HG03571 (cell line): ENCODE data around the gene VAPB.
"Not testable (repeated sequence)": the region's sequence is repeated elsewhere in the genome, so short reads cannot be mapped to it uniquely, and the experiment has no call there.

Source experiments
- ATAC-seq: cut with Tn5 transposase; IDR thresholded peaks from one replicate; pipeline ENCODE4 v1.9.1; 2021; ENCODE audit not compliant: unreplicated experiment

The VAPB gene

GRCh38 chr20:58406422-58407001 is 17.5 kb downstream of the VAPB start:
- ATAC-seq: no peak

- ATAC-seq: no peak
Observed at GRCh38 chr20:58407201-58407873, 18.3 kb downstream of the VAPB start.

DNA sequence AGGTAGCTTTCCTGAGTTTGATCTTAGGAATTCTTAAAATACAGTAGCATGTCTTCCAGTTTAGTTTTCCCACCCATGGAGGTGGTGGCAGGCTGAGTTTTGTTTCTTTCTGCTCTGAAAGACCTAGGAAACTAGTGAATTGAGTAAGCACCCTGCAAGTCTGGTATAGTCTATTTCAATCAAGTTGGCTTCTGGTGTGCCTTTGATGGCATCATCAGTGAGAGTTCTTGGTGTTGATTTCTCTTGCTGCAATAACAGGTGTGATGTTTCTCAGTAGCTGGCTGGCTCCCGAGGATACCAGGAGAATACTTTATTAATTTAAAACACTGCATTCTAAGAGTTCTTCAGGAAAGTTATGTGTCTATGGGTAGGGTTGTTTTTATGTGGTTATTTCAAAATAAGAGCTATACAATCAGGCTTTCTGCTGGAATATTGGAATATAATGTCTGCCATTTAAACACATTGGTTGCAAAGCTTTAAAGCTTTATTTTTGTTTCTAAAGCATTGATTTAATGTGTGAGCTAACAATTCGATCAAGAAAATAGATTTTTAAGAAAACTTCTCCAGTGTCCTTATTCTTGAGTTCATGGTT is 19.0 kb downstream of the VAPB start:
- no peak for ATAC-seq

GRCh38 chr20:58408603-58409246 is 19.7 kb downstream of the VAPB start:
- ATAC-seq: no peak

- ATAC-seq: not testable (repeated sequence)
Observed at GRCh38 chr20:58414216-58414615, 25.2 kb downstream of the VAPB start.

DNA sequence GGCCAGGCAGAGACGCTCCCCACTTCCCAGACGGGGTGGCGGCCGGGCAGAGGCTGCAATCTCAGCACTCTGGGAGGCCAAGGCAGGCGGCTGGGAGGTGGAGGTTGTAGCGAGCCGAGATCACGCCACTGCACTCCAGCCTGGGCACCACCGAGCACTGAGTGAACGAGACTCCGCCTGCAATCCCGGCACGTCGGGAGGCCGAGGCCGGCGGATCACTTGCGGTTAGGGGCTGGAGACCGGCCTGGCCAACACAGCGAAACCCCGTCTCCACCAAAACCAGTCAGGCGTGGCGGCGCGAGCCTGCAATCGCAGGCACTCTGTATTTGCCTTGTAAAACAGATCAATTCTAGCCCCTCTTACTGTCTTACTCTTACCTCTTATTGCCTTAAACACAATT is 25.8 kb downstream of the VAPB start:
- ATAC-seq: not testable (repeated sequence)

DNA sequence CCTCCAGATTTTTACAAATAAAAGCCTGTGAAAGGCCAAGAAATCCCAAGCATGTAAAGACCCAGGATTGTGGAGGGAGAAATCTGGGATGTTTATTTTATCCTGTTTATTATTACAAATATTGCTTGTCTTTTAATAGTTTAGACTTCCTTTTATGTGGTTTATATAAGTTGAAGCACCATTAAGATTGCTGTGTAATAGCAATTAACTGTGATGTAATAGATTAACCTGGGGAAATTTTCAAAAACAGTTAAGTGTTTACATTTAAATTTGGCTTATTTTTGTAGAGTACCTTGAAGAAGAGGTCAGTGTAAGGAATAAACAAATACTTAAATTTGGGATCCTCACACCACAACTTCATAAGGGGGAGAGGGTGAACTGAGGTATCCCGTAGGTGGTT is 27.0 kb downstream of the VAPB start:
- ATAC-seq: no peak

DNA sequence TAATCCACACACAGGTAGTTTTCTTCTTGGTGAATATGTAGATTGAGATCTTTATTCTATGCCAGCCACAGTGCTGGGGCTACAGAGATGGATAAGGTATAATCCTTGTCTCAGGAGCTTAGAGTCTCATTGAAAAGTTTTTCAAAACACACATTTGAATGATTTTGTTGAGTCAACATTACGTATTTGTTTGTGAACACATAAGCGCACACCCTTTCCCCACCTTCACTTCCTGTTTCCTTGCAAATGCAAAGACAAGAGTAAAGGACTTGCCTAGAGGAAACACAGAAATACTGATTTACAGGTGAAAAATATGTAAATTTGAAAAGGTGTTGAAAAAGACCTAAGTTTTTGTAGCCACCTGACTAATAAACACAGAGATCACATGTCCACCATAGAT is 27.8 kb downstream of the VAPB start:
- ATAC-seq: no peak

GRCh38 chr20:58417438-58417837 is 28.4 kb downstream of the VAPB start:
- ATAC-seq: no peak

DNA sequence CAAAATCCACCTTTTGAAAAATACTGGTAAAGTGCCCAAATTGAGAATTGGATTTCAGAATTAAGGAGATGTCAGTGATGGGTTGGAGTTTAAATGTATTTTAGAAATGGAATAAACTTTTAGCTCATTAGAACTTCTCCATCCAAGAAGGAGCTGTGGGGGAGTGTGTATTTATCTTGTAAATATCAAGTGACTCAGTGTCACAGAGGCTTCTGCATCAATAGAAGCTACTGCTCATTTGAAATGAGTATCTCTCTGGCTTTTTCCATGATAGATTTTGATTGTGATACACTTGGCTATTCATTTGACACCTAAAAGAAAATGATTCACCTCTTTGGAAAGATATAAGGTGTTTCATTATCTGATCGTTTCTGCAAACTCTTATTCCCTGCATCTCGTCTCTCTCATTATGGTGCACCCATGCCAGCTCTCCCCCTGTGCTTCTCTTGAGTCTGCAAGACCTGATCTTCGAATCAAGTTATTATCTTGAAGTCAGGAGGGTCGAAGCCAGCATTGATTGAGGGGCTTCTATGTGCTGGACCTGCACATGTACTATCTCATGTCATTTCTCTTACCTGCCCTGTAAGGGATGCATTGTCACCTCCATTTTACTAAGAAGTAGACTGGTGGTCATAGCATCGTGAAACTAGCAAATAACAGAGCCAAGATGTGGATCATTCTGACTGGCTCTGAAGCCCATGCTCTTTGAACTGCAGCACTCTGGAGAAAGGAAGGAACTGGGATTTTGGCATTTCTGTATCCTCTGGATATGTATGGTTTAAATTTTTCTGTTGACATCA is 30.1 kb downstream of the VAPB start:
- ATAC-seq: no peak

DNA sequence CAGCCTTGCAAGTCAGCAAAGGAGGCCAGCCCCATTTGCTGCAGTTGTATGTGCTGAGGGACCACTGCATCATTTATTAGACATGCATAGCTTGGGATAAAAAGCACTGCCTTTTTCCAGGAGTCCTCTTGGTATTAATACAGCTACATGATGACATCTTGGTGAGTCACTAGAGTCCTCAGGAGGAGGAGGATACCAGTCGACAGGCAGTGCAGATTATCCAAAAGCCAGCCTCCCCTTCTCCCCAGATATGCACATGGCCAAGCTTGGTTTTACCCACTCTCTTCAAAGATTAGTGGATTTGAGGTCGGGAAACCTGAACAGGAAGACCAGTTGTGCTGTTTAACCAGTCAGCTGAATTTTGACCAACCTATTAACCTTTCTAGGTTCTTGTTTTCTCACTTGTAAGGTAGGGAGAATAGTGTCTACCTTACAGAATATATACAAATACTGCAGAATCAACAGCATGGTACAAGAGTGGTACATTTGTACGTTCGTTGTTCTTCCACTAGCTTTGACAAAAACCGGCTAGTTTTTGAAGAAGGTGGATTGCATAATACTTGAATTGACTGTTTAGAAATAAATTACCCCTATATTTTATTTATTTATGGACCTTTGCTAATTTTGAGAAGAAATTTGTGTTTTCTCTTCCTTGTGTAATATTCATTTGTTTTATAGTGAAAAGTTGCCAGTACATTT is 31.9 kb downstream of the VAPB start:
- ATAC-seq: no peak

DNA sequence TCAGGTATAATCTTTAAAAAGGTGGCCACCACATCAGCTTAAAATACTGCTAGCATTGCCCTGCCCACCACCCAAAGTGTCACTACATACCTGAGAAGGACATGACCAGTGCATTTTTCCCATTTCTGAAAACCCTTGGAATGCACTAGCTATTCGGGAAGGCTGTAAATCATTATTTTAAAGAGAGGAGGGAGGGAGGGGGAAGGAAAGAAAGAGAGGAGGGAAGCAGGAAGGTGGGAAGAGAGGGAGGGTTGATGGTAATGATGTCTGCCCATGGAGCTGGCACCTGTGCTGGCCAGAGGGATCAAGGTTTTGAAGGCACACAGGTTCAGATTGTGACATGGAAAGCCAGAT is 32.4 kb downstream of the VAPB start:
- ATAC-seq: no peak

- ATAC-seq: no peak
Observed at GRCh38 chr20:58424218-58424969, 35.4 kb downstream of the VAPB start.

- not testable (repeated sequence) for ATAC-seq
Observed at GRCh38 chr20:58427571-58427970, 38.5 kb downstream of the VAPB start.

DNA sequence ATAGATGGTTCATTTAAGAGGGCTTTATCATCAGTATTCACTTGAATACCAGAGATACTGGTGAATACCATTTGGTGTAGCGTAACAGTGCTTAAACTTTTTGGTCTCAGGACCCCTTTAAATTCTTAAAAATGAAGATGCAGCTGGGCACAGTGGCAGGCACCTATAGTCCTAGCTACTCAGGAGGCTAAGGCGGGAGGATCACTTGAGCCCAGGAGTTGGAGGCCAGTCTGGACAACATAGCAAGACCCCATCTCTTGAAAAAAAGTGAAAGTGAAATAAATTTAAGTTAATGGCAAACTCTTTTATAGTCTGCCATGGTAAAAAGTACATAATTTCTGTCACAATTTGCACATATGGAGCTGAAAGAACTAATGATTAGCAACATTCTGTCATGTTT is 39.3 kb downstream of the VAPB start:
- no peak for ATAC-seq

- no peak for ATAC-seq
Observed at GRCh38 chr20:58429303-58429702, 40.3 kb downstream of the VAPB start.

DNA sequence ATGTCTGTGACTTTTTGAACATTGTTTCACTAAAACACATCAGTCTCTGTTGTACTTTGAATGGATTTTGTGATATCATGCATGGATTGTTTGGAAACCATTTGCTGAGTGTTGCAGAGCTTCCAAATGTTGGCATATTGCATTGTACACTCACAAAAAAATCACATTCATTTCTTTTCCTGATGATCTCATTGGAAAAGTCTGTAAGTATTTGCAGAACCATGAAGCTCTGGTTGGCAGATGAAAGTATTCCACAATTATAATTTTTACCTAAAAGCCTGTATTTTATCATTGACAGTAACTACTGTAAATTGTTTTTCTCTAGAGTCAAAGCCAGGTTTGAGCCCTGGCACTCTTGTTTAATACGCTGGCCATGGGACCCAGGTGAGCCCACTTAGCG is 42.1 kb downstream of the VAPB start:
- no peak for ATAC-seq

GRCh38 chr20:58432186-58432954 is 43.3 kb downstream of the VAPB start:
- no peak for ATAC-seq

- ATAC-seq: no peak
Observed at GRCh38 chr20:58433029-58433647, 44.1 kb downstream of the VAPB start.
